ENCODE results near the gene NETO1. TPM values are rescaled to one million over a fixed set of nuclear protein-coding genes. Genes with fewer than 3 reads are reported as not detected.

Gene NETO1
- not detected for total RNA-seq

GRCh38 chr18:72867746-72868584 is at the start of gene NETO1:
TSS of gene NETO1 (minus strand) at chr18:72867987. CDS start at chr18:72867291, 696 bp downstream.

Small RNAs within 50 kb of the gene (small RNA-seq; reads per million reads assigned to genes)
- gene MIR548AV (0 reads per million in 2 donors), gene RNA5SP460 (0.34 to 0.81 reads per million in 2 donors)
